Liver (tissue), 3 donors: ENCODE results near the gene GRAP2.

Source experiments
- ATF3 ChIP-seq: IDR thresholded peaks from 2 replicates; pipeline ENCODE4 v1.6.1; 2016; ENCODE audit warnings: antibody characterized with exemption
- CTCF ChIP-seq: fragments of 150-350 bp; IDR thresholded peaks from 2 replicates; pipeline ENCODE4 v1.5.1; 2017; ENCODE audit warnings: improper control_type of control experiment, low read depth, low read length; ENCODE audit not compliant: missing input control
- EGR1 ChIP-seq, 2 donors: IDR thresholded peaks; 2 replicates each; pipeline ENCODE4 v1.6.1; 2016 to 2018; ENCODE audit warnings: antibody characterized with exemption in 2 of 2, low read depth in 2 of 2
- MAX ChIP-seq: IDR thresholded peaks from 2 replicates; pipeline ENCODE4 v1.6.1; 2016; ENCODE audit warnings: antibody characterized with exemption
- NR2F2 ChIP-seq: IDR thresholded peaks from 2 replicates; pipeline ENCODE4 v1.6.1; 2016; ENCODE audit warnings: antibody characterized with exemption
- RAD21 ChIP-seq, 2 donors: IDR thresholded peaks; 2 replicates each; pipeline ENCODE4 v1.6.1; 2016; ENCODE audit warnings: antibody characterized with exemption in 2 of 2, mild to moderate bottlenecking in 2 of 2
- REST ChIP-seq: IDR thresholded peaks from 2 replicates; pipeline ENCODE4 v1.6.1; 2016; ENCODE audit warnings: antibody characterized with exemption, mild to moderate bottlenecking
- RXRA ChIP-seq, 2 donors: IDR thresholded peaks; 2 replicates each; pipeline ENCODE4 v1.6.1; 2017 to 2018; ENCODE audit warnings: antibody characterized with exemption in 2 of 2, mild to moderate bottlenecking in 1 of 2
- SP1 ChIP-seq: IDR thresholded peaks from 2 replicates; pipeline ENCODE4 v1.6.1; 2018; ENCODE audit warnings: antibody characterized with exemption, mild to moderate bottlenecking
- TAF1 ChIP-seq: conservative IDR thresholded peaks from 2 replicates; pipeline ENCODE4 v1.6.1; 2016; ENCODE audit warnings: antibody characterized with exemption, mild to moderate bottlenecking
- donor health status: healthy.
- donor health status: healthy.

GRCh38 chr22:40021401-40022000 is 120.6 kb downstream of the GRAP2 start:
- TF ChIP-seq ATF3 (no peak), RXRA (IDR thresholded peaks at IDR 0.05) (no peak), CTCF (no peak), EGR1 (IDR thresholded peaks at IDR 0.05; ENCODE audit: low read depth in 2 of 2) (no peak), SP1 (no peak), RAD21 (IDR thresholded peaks at IDR 0.05) (no peak), REST (no peak), MAX (no peak), NR2F2 (no peak), TAF1 (no peak)
